Stimulated activated CD4-positive, alpha-beta T cell treated with anti-CD3 and anti-CD28 coated beads, Interleukin-4, amount 100 ng/mL, for 48 hours (primary cell): ENCODE measurements around the gene TRAP1.
A peak's percentile ranks its signal among the peaks of the same experiment; 100 is the strongest.

Experiments used
- DNase-seq, 2 donors: peaks; one replicate each; pipeline ENCODE4 v3.0.0-alpha.2; 2020; ENCODE audit warnings: low read depth in 2 of 2

TRAP1 gene

DNA sequence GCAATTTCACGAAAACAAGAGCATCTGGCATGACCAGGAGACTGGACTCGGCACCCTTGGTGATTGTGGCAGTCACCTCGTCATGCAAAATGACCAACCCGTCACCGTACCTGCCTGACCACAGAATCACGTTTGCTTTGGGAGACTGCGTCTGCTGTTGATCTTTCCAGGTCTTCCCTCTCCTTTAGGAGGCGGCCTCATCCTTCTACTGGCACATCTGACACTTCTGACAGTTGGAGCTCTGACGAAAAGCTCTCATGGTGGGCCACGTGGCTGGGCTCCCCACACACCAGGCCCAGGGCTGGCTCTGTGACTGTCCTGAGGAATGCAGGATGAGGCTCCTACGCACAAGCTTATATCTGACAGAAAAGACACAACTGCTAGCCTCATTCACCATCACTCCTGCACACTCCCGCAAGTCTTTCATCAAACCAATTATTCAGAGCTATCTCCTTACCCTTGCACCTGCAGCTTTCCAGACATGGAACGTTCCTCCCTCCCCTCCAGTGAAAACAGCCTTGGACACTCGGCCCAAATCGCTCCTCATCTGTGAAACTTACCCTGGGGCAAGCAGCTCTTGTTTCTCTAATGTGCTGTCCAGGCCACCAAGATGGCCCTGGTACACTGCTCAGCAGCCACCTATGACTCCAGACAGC lies 3.6 kb downstream of the TRAP1 start:
- DNase-seq, result no peak

DNA sequence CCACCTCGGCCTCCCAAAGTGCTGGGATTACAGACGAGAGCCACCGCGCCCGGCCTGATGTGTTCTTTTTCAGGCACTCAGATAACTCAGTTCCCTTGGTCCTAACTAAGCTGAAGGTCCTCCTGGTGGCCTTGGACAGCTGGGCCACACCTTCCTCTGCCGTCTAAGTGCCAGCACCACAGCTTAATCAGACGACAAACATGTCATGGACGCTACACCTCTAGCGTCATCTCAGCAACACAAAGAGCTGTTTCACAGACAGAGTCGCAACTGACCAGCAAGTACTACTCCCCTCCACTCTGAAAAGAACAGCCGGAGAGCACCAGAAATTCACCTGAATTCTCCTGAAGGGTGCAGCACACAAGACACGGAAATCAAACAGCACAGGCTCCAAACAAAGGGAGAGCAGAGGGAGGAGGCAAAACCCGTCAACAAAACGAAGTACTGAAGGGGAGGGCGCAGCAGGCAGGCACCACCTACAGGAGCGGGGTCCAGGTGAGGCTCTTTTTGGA lies 4.4 kb downstream of the TRAP1 start:
- no peak for DNase-seq

DNA sequence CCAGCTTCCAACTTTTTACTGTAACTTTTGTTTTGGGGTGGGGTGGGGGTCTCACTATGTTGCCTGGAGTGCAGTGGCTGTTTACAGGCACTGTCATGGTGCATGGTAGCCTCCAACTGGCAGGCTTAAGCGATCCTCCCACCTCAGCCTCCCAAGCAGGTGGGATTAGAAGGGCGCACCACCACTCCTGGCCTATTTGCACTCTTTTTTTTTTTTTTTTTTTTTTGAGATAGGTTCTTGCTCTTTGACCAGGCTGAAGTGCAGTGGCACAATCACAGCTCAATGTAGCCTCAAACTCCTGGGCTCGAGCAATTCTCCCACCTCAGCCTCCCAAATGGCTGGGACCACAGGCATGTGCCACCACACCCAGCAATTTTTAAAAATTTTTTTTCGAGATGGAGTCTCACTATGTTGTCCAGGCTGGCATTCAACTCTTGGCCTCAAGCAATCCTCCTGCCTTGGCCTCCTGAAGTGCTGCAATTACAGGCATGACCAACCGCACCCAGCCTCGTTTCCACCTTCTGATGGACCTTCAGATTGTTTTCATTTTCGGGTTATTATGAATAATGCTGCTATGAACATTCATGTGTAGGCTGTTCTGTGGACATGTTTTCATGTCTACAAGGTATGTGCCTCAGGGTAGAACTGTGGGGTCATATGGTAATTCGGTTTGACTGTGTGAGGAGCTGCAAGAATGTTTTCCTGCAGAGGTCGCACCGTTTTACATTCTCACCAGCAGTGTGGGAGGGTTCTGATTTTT lies 10.9 kb downstream of the TRAP1 start:
- no peak for DNase-seq

DNA sequence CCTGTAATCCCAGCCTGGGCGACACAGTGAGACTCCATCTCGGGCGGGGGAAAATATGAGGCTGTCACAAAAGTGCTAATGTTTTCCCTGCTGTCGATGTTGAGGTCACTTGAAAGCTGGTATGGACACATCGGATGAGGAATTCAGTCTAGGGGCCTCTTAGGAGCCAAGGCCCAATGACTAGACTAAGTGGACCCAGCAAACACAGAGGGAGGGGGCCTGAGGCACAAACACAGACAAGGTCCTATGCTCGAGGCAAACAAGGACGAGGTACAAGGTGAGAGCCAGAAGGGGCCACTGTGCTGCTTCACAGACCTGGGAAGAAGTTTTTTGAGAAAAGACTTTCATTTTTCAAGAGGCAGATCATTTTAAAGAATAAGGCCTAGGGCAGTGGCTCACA lies 15.2 kb downstream of the TRAP1 start:
- DNase-seq, result no peak

DNA sequence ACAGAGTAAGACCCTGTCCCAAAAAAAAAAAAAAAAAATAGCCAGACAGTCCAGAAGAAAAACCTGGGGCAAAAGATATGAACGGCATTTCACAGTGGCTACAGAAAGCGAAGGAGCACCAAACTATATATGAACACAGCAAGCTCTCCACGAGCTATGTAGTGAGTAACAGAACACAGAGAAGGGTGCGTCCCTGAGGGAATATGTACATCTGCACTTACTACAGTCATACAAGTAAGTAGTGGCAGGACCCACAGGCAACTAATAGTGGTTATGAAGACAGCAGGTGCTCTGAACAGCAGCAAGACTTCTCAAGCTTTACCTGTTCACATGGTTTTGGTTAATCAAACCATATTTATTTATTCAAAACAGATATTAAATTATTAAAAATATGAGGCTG lies 15.8 kb downstream of the TRAP1 start:
- no peak for DNase-seq

DNA sequence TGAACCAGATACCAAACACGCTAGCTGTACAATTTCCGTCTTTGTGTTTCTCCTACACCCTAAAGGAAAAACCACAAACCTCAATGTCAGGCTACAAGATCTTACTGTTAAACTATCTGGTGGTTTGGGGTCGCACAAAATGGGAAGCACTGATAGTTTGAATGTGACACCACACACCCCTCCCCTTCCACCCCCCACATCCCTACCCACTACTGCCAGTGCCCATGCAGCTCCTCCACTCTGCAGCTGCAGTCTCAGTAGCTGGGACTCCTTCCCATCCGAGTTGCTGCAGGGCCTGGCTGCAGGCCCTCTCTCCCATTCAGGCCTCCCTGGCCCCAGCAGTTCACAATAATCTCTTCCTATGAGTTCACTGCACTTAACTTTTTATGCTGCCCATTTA lies 18.4 kb downstream of the TRAP1 start:
- no peak for DNase-seq

DNA sequence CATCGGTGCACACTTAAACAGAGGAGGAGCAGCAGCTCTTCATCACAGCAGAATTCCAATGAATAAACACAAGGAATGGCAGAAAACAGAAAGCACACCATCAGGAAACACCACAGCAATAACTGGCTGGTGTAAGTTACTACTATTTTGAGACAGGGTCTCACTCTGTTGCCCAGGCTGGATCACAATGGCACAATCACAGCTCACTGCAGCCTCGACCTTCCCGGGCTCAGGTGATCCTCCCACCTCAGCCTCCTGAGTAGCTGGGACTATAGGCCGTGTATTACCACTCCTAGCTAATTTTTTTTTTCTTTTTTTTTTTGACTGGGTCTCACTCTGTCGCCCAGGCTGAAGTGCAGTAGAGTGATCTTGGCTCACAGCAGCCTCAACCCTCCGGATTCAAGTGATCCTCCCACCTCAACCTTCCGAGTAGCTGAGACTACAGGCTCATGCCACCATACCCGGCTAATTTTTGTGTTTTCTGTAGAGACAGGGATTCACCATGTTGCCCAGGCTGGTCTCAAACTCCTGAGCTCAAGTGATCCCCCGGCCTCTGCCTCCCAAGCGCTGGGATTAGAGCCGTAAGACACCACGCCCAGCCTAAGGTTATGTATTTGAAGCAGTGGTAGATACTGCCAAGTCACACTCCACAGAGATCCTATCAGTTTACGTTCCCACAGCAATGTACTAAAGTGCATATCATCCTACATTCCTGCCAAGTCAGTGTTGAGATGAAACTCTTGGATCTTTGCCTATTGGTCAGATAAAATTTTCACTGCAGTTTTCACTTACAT lies 20.7 kb downstream of the TRAP1 start:
- DNase-seq, result no peak

DNA sequence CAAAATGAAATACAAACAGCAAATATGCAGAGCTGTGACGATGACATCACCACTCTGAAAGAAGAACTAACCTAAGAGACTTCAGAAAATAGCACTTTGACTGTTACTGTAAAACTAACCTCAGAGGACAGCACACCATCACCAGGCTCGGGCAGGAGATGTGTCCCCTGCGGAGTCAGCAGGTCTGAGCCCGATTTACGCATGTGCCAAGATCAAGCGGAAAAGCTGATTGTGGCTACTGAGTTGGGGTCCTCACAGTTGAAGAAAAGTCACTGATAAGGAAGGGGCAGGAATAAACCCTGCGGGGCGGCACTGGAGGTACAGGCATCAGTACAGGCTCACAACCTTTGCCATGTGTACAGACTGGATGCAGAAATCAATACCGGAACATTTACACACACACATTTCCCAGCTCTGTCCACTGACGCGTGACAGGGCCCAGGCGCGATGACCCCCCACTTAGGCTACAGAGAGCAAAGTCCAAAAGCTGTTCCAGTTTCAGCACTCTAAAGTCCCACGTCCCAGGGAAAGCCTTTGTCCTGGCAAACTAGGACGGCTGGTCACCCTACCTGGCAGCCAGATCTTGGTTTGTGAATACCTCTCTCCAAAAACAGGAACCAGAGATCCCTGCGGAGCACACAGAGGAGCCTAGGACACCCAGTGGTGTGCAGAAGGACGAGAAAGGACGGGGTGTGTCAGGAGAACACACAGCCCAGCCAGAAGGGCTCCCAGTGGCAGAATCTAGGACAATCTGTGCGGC lies 21.5 kb downstream of the TRAP1 start:
- DNase-seq, result no peak

DNA sequence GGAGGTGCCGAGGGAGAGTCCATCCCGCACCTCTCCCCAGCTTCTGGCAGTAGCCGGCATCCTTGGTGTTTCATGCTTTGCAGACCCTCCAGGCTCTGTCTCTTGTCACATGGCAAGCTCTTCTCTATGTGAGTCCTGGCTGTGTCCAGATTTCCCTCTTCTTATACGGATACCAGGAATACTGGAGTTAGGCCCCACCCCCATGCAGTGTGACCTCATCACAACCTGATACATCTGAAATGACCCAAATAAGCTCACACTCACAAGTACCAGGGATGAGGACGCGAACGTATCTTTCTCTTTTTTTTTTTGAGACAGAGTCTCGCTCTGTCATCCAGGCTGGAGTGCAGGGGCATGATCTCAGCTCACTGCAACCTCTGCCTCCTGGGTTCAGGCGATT lies 23.3 kb downstream of the TRAP1 start:
- no peak for DNase-seq

DNA sequence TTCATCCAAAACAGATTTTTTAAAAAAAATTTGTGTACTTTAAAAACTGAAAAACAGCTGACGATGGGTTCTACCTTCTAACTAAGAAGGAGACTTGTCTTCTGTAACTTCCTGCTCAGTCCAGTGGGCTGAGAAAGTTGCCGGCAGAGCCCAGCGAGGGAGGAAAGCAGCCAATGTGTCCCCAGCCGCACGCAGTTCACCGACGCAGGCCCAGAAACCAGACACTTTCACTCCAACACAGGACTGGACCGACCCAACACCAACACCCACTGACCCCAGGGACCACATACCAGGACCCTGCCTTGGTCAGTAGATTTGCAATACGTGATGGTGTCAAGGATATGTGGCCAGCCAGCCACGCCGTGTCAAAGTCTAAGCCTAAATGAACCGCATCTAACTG lies 25.6 kb downstream of the TRAP1 start:
- DNase-seq, result no peak

DNA sequence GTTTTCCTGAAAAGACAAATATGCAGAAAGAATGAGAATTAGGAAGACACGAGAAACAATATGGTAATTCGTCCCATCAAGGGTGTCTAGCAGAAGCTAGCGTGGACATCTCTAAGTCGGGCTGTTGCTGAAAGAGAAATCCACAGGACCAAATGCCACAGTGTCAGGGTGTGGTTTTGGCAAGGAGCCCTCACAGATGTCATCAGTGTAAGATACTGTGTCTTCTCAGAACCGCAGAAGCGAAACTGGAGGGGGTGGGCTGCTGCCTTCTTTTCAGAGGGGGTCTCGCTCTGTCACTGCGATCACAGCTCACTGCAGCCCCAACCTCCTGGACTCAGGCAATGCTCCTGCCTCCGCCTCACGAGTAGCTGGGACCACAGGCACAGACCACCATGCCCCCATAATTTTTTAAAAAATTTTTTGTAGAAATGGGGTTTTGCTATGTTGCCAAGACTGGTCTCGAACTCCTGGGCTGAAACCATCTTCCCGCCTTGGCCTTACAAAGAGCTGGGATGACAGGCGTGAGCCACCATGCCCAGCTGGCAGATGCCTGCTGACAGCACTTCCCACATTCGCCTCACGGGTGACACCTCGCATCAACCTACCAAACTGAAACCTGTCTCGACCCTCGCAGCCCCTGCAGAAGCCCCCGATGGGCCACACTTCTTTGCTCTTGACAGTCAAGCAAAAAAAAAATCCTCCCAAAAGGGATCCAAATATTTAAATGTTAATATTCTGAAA lies 26.2 kb downstream of the TRAP1 start:
- no peak for DNase-seq

DNA sequence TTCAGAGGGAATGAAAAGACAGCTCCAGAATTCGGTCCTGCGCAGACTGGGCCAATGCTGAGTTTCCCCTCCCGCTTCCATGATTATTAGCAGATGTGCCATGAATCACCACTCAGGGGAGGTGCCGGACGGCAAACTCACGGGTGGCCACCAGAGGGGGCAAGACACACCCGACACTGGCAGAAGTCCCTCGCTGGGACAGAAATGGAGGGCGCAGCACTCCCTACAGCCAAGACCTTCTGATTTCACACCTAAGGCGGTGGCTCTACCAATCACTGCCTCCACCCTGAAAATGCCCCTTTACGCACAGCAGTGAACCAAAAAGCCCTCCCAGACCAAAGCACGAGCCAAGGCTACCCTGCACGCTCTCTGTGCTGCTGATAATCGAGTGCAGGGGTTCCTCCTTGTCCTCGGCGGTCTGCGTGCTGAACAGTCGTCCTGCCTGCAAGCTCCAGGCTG lies 26.8 kb downstream of the TRAP1 start:
- peak; percentile 75 to 81 for DNase-seq

DNA sequence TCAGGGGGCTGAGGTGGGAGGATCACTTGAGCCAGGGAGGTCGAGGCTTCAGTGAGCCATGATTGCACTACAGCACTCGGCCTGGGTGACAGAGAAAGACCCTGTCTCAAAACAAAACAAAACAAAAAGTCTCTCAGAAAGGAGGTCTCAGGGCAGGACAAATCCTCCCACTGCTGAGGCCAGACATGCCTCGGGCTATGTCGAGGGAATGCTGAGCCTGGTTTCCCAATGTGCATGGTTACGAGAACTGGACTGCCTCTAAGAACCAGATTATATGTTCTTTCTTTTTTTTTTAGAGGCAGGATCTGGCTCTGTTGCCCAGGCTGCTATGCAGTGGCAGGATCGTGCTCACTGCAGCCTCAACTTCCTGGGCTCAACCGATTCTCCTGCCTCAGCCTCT lies 27.6 kb downstream of the TRAP1 start:
- no peak for DNase-seq

DNA sequence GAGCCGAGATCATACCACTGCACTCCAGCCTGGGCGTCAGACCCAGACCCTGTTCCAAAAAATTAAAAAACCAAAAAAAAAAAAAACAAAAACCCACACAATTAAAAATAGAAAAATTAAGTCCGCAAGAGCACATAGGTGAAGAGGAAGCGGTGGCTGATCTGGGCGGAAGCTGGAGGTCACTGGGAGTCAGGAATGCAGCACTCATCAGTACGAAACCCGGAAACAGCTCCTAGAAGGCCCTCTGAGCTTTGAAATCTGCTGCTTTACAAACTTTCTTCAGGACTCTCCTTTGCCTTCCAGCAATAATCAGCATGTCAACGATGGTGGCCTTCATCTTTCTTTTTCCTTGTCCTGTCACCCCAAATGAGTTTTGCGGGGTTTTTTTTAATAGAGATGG lies 29.5 kb downstream of the TRAP1 start:
- no peak for DNase-seq

DNA sequence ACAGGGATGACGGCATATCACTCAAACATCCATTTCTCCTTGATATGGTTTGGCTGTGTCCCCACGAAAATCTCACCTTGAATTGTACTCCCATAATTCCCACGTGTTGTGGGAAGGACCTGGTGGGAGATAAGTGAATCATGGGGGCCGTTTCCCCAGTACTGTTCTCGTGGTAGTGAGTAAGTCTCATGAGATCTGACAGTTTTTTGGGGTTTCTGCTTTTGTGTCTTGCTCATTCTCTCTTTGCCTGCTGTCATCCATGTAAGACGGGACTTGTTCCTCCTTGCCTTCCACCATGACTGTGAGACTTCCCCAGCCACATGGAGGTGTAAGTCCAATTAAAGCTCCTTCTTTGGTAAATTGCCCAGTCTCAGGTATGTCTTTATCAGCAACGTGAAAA lies 30.3 kb downstream of the TRAP1 start:
- DNase-seq, result no peak

DNA sequence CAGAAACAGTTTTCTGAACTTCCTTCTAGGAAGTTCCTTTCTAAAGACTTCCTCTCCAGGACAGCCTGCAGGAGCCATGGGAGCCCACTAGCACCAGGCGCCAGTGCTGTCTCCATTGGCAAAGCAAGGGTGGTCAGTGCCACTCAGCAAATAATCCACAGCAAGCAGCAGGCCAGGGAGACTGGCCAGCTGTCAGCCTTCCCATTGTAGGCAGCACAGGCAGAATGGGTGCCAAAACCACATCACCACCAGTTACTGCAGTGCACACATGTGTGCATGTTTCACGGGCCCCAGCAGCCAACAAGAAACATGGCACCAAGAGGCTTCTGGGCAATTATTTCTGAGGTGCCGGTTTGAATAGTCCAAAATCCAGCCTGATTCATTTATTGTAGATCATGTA lies 36.1 kb downstream of the TRAP1 start:
- DNase-seq, result no peak

DNA sequence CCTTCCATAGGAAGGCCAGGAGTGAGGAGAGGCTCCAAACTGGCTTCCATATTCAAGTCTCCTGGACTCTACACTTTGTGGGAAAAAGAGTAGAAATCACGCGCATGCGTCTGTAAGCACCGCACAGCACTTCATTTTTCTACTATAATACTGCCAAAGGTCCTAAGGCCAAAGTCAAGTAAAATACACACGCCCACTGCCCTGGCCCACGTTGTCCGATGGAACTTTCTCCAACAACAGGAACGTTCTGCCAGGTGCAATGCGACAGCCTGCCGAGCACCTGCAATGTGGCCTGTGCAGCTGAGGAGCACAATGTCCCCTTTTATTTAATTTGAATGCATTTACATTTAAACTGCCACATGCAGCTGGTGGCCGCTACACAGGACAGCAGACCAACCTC lies 39.3 kb downstream of the TRAP1 start:
- DNase-seq, result no peak

DNA sequence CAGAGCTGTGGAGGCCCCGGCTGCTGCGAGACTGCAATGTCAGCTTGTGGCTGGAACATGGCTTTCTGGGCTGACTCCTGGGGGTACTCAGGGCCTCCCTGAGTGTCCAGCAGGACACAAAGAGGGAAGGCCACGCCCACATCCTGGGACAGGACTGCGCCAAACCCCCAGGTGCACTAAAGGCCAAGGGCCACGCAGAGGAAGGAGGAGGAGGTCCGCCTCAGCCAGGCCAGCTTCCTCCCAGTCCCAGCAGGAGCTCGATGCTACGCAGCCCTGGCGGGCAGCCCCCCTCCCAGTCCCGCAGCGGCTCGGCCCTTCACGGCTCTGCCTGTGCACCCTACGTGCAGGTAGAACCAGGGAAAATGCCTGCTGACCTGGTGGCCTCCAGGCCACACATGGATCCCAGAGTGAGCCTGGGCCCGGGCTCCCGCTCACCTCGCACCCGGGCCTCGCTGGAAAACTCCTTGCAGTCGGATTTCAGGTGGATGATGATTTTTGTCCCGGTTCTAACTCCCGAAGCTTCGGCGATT lies 41.7 kb downstream of the TRAP1 start:
- no peak for DNase-seq

DNA sequence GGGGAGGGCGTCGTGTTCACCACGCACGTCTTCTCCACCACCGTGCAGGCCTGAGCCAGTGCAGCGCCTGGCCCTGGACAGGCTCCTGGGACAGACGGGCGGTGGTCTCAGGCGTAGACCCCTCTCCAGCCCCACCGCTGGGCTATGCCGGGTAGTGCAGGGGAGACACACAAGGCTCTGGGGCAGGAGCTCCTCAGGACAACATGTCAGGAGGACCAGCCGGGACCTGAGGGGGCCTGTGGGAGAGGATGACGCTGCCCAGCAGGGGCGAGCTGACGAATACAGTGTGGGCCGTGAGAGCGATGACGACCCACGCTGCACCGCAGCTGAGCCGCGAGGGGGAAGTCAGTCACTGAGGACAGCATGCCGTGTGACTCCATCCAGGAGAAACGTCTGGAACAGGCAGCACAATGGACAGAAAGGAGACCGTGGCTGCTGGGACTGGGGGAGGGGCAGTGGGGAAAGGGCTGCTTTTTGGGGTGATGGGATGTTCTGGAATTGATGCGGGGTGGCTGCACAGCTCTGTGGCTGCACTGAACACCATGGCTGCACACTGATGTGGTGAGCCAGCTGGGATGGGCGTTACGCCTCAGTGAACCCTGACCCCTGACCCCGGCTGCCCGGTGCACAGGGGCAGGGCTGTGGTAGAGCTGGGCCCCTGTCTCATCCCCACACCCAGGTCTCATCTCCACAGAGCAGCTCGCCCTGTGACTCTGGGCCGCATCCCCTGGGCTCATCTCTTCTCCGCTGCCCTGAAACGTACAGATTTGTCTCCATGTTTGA lies 42.6 kb downstream of the TRAP1 start:
- no peak for DNase-seq
